Heart right ventricle (tissue), 16 donors: ENCODE data around the gene CPNE7. TPM values are rescaled to one million over a fixed set of nuclear protein-coding genes. Genes with fewer than 3 reads are reported as not detected.

Experiments used
- ATAC-seq, 8 donors: fragments of 200-7000 bp; cut with Tn5 transposase; one replicate each; pipeline ENCODE4 v1.9.1; 2020; ENCODE audit warnings: mild to moderate bottlenecking in 8 of 8, moderate library complexity in 8 of 8, moderate number of reproducible peaks in 1 of 8
- DNase-seq, 2 donors: peaks; one replicate each; pipeline ENCODE4 v3.0.0-alpha.2; 2020
- H3K27ac ChIP-seq, 10 donors: fragments of 200-600 bp; sonication (generic) in 2 of 10; one replicate each; pipeline versions ENCODE4 v1.5.0 to v1.8.0; 2020 to 2022; ENCODE audit warnings: mild to moderate bottlenecking in 3 of 10
- H3K27me3 ChIP-seq, 7 donors: fragments of 200-600 bp; one replicate each; pipeline ENCODE4 v1.8.0; 2021 to 2022; ENCODE audit warnings: mild to moderate bottlenecking in 2 of 7
- H3K36me3 ChIP-seq, 9 donors: fragments of 200-600 bp; sonication (generic) in 1 of 9; one replicate each; pipeline versions ENCODE4 v1.5.0 to v1.8.0; 2020 to 2022; ENCODE audit warnings: mild to moderate bottlenecking in 2 of 9
- H3K4me1 ChIP-seq, 9 donors: fragments of 200-600 bp; sonication (generic) in 1 of 9; one replicate each; pipeline versions ENCODE4 v1.5.0 to v1.8.0; 2020 to 2022; ENCODE audit warnings: mild to moderate bottlenecking in 4 of 9
- H3K4me3 ChIP-seq, 10 donors: fragments of 200-600 bp; sonication (generic) in 2 of 10; one replicate each; pipeline versions ENCODE4 v1.5.0 to v1.8.0; 2020 to 2022; ENCODE audit warnings: mild to moderate bottlenecking in 7 of 10, moderate library complexity in 2 of 10
- H3K9me3 ChIP-seq, 11 donors: fragments of 200-600 bp in 10 of 11; sonication (generic) in 2 of 11; one replicate each; pipeline versions ENCODE4 v1.5.0 to v1.8.0; 2013 to 2022; ENCODE audit warnings: mild to moderate bottlenecking in 2 of 11, control low read depth in 1 of 11, moderate library complexity in 1 of 11
- CTCF ChIP-seq, 9 donors: fragments of 200-600 bp; sonication (generic) in 2 of 9; IDR thresholded peaks; one replicate each; pipeline versions ENCODE4 v1.5.0 to v1.8.0; 2021 to 2022; ENCODE audit warnings: antibody characterized with exemption in 9 of 9, mild to moderate bottlenecking in 5 of 9, moderate library complexity in 1 of 9
- WGBS, 2 donors: extraction: QIAGEN DNeasy Blood & Tissue Kit; methylation state at CpG; one replicate each; pipeline ENCODE4 v1.1.7; 2013; ENCODE audit warnings: inconsistent platforms in 1 of 2; 5-methylcytosine and 5-hydroxymethylcytosine counted together
- intact Hi-C, 10 donors: fragments of 100-400 bp; cut with DNase I; formaldehyde crosslinking; loops; one replicate each; pipeline versions ENCODE4 v1.11.1 to v1.14.2; 2022
- polyA plus RNA-seq, 2 donors: library from polyadenylated mRNA; stranded (reverse); fragments of 200-250 nt; gene quantifications; one replicate each; pipeline ENCODE4 v1.2.3, GENCODE V29; 2013
- total RNA-seq, 10 donors: library from RNA; stranded (reverse); fragmentation: NEBNext Ultra II Directional in 3 of 10; extraction: Animal tissue kit (Norgen Biotek cat#: 25700) in 3 of 10; gene quantifications; one replicate each; pipeline versions ENCODE4 v1.2.1 to v1.2.4, GENCODE V29; 2021 to 2023
- donor health status: Arrhythmogenic right ventricular cardiomyopathy.
- donor health status: ischemic (EF 13 %, LVEDD 7.1; RV severe dilation, severe dysfunction).
- donor health status: healthy with polysubstance abuse.
- donor health status: DM: no; HTN: yes; CAD: no.
- donor health status: DM: no; HTN: no; CAD: no.
- donor health status: ischemic (EF 25% LVEDD 6.9; RV normal size, moderate dysfunction).
- donor health status: ischemic (EF 25% LVEDD 5.7; RV mildly dilated, moderate dysfunction).
- donor health status: healthy.
- donor health status: DM: yes; HTN: yes; CAD: no.
- donor health status: Ischemic cardiomyopathy.
- donor health status: ischemic (EF 35%, LVEDD 5.7; RV mildly dilated, moderate dysfunction).
- donor health status: nonischemic (EF 11% LVEDD 7.7; RV severe dilation, severe dysfunction).
- donor health status: DM: yes; HTN: yes; CAD: no.
- donor health status: PGD.
- donor health status: ischemic (EF 29% LVEDD 5.4; RV normal size, mild dysfunction).
- donor health status: nonischemic (EF 23%, LVEDD 6.1; RV moderate dilation, normal function).

CPNE7 gene
- total and polyA plus RNA-seq, 12 donors = 0.16 to 0.33 TPM; not detected in 10

- H3K9me3 ChIP-seq = no peaks in the 10 kb centered on the region
- H3K4me1 ChIP-seq = peaks cover 0 to 14% (median 7%) of the 10 kb centered on the region in 9 donors
- 4 to 5% methylated on average over 22 of the region's 22 CpGs for WGBS, 2 donors
- H3K27me3 ChIP-seq = peaks cover 0 to 28% (median 12%) of the 10 kb centered on the region in 7 donors
- ATAC-seq = peak in 7 of 8 donors; percentile 57 to 88 (median 75)
- intact Hi-C loops = no loop called here
- peak in 1 of 2 donors; percentile 29 for DNase-seq
- no peak overlapping the region for H3K4me3 ChIP-seq
- no peak for TF ChIP-seq CTCF (IDR thresholded peaks at IDR 0.05)
- H3K36me3 ChIP-seq = no peaks in the 10 kb centered on the region
- no peak overlapping the region for H3K27ac ChIP-seq
Observed at GRCh38 chr16:89602273-89602951, 26.9 kb downstream of the CPNE7 start.

- Histone ChIP-seq H3K4me3 (no peak overlapping the region), H3K27me3 (peaks cover 0 to 28% (median 13%) of the 10 kb centered on the region in 7 donors), H3K27ac (no peak overlapping the region), H3K9me3 (no peaks in the 10 kb centered on the region), H3K4me1 (peaks cover 0 to 14% (median 7%) of the 10 kb centered on the region in 9 donors), H3K36me3 (no peaks in the 10 kb centered on the region)
- intact Hi-C loops = no loop called here
- no peak for TF ChIP-seq CTCF (IDR thresholded peaks at IDR 0.05)
- WGBS, 2 donors = 59 to 69% methylated on average over 5 of the region's 5 CpGs
- ATAC-seq (no peak), DNase-seq (no peak)
Observed at GRCh38 chr16:89602952-89603590, 27.5 kb downstream of the CPNE7 start.

GRCh38 chr16:89604764-89605163 lies 29.2 kb downstream of the CPNE7 start:
- WGBS, 2 donors = 86 to 88% methylated on average over 16 of the region's 16 CpGs
- TF ChIP-seq CTCF (IDR thresholded peaks at IDR 0.05) = no peak
- ATAC-seq (no peak), DNase-seq (no peak)
- H3K4me1 ChIP-seq = peaks cover 0 to 14% (median 7%) of the 10 kb centered on the region in 9 donors
- peaks cover 0 to 28% (median 18%) of the 10 kb centered on the region in 7 donors for H3K27me3 ChIP-seq
- no peaks in the 10 kb centered on the region for H3K36me3 ChIP-seq
- no peak overlapping the region for H3K27ac ChIP-seq
- no peak overlapping the region for H3K4me3 ChIP-seq
- intact Hi-C loops = no loop called here
- no peaks in the 10 kb centered on the region for H3K9me3 ChIP-seq

- peaks cover 0 to 28% (median 18%) of the 10 kb centered on the region in 7 donors for H3K27me3 ChIP-seq
Observed at GRCh38 chr16:89605186-89605970, 29.8 kb downstream of the CPNE7 start.

More at GRCh38 chr16:89605186-89605970, 29.8 kb downstream of the CPNE7 start:
- ATAC-seq = peak in 2 of 8 donors; percentile 6 to 10
- H3K4me1 ChIP-seq = peaks cover 0 to 14% (median 7%) of the 10 kb centered on the region in 9 donors
- H3K36me3 ChIP-seq = no peaks in the 10 kb centered on the region
- DNase-seq = no peak
- no peak overlapping the region for H3K27ac ChIP-seq
- TF ChIP-seq CTCF (IDR thresholded peaks at IDR 0.05) = no peak
- no peaks in the 10 kb centered on the region for H3K9me3 ChIP-seq
- intact Hi-C loops = no loop called here
- no peak overlapping the region for H3K4me3 ChIP-seq
- WGBS, 2 donors = 89 to 91% methylated on average over 34 of the region's 34 CpGs
